Keratinocyte (primary cell): Measurements from ENCODE around the gene ULK4. TPM values are rescaled to one million over a fixed set of nuclear protein-coding genes. Genes with fewer than 3 reads are reported as not detected.

Experiments
- DNase-seq: peaks from one replicate; pipeline ENCODE4 v3.0.0-alpha.2; 2011; ENCODE audit warnings: low read depth, missing footprints, low spot score
- FAIRE-seq: peaks from 2 replicates; lab custom pipeline; 2011; peaks lifted over from hg19 to GRCh38; lab: Jason Lieb, UNC
- H2AFZ ChIP-seq: 2 replicates; pipeline ENCODE4 v1.6.0; 2012; ENCODE audit warnings: low read length, control low read depth, inconsistent platforms; ENCODE audit not compliant: control insufficient read depth
- H3K27ac ChIP-seq: 2 replicates; pipeline ENCODE4 v1.5.1; 2011; ENCODE audit warnings: low read length; ENCODE audit not compliant: control insufficient read depth, insufficient read depth
- H3K27me3 ChIP-seq: 3 replicates; pipeline ENCODE4 v1.6.0; 2011; ENCODE audit warnings: low read length; ENCODE audit not compliant: control insufficient read depth, insufficient read depth; ENCODE audit errors: extremely low read depth
- H3K36me3 ChIP-seq, 2 experiments: 2 replicates in 1 of 2; 3 replicates in 1 of 2; pipeline ENCODE4 v1.5.1; 2011; ENCODE audit warnings: low read length in 2 of 2, mild to moderate bottlenecking in 1 of 2; ENCODE audit not compliant: control insufficient read depth in 2 of 2, insufficient read depth in 2 of 2; ENCODE audit errors: extremely low read depth in 1 of 2
- H3K4me1 ChIP-seq: 3 replicates; pipeline ENCODE4 v1.5.1; 2011; ENCODE audit warnings: low read length; ENCODE audit not compliant: control insufficient read depth, insufficient read depth; ENCODE audit errors: extremely low read depth
- H3K4me2 ChIP-seq: 3 replicates; pipeline ENCODE4 v1.6.0; 2011; ENCODE audit warnings: low read depth, low read length; ENCODE audit not compliant: control insufficient read depth, insufficient read depth; ENCODE audit errors: extremely low read depth
- H3K4me3 ChIP-seq, 3 experiments: fragments of 200-600 bp in 1 of 3; sonication (generic) in 1 of 3; 2 replicates in 2 of 3; 3 replicates in 1 of 3; pipeline ENCODE4 v1.5.1; 2011 to 2016; ENCODE audit warnings: low read length in 3 of 3, mild to moderate bottlenecking in 3 of 3, control low read depth in 2 of 3, inconsistent platforms in 1 of 3, low read depth in 1 of 3, mixed read lengths in 1 of 3, mixed run types in 1 of 3, moderate library complexity in 1 of 3; ENCODE audit not compliant: control insufficient read depth in 2 of 3, insufficient read depth in 2 of 3; ENCODE audit errors: extremely low read depth in 1 of 3
- H3K79me2 ChIP-seq: 2 replicates; pipeline ENCODE4 v1.6.0; 2012; ENCODE audit warnings: low read length; ENCODE audit not compliant: control insufficient read depth, insufficient read depth
- H3K9ac ChIP-seq: 3 replicates; pipeline ENCODE4 v1.6.0; 2011; ENCODE audit warnings: low read length; ENCODE audit not compliant: control insufficient read depth, insufficient read depth; ENCODE audit errors: extremely low read depth
- H3K9me1 ChIP-seq: 3 replicates; pipeline ENCODE4 v1.6.0; 2011; ENCODE audit warnings: low read length; ENCODE audit not compliant: control insufficient read depth, insufficient read depth; ENCODE audit errors: extremely low read depth
- H3K9me3 ChIP-seq: 2 replicates; pipeline ENCODE4 v1.5.1; 2012; ENCODE audit warnings: low read depth, low read length; ENCODE audit not compliant: control insufficient read depth
- H4K20me1 ChIP-seq: 3 replicates; pipeline ENCODE4 v1.6.0; 2011; ENCODE audit warnings: low read length; ENCODE audit not compliant: control insufficient read depth, insufficient read depth; ENCODE audit errors: extremely low read depth
- EZH2 ChIP-seq: IDR thresholded peaks from one replicate; pipeline ENCODE4 v1.6.1; 2012; ENCODE audit warnings: inconsistent platforms, mild to moderate bottlenecking, low read length, moderate library complexity
- dilution Hi-C: fragments of 300-500 bp; cut with MboI; formaldehyde crosslinking; loops from one replicate; pipeline ENCODE4 v1.7.0; 2020; ENCODE audit warnings: low sequenced_read_pairs; ENCODE audit not compliant: extremely low pct_ligation_motif_present
- polyA plus RNA-seq, 5 experiments: library from polyadenylated mRNA; depleted of rRNA in 3 of 5; stranded (reverse) in 3 of 5; stranded (forward) in 1 of 5; unstranded in 1 of 5; fragments of >200 nt; gene quantifications; 1 replicate in 1 of 5; 2 replicates in 3 of 5; 3 replicates in 1 of 5; pipeline versions ENCODE4 v1.2.1 to v1.2.3, GENCODE V29; 2011 to 2012; ENCODE audit warnings: missing spikeins in 2 of 5, low read depth in 1 of 5, low replicate concordance in 1 of 5
- TF ChIP-seq, protein P1 (sequence below), 3 experiments: IDR thresholded peaks in 1 of 3; conservative IDR thresholded peaks in 1 of 3; optimal IDR thresholded peaks in 1 of 3; 2 replicates in 2 of 3; 3 replicates in 1 of 3; pipeline versions ENCODE3 to v1.5.1; 2011; ENCODE audit warnings: low read length in 3 of 3, mild to moderate bottlenecking in 3 of 3, moderate library complexity in 2 of 3, control low read depth in 1 of 3, inconsistent platforms in 1 of 3; ENCODE audit not compliant: insufficient read depth in 2 of 3; ENCODE audit errors: extremely low read depth in 1 of 3

Gene ULK4
- polyA plus RNA-seq, 1 donor (not counting 4 experiments of a cell fraction or from before 2014, with no cell fraction given) = 6.1 TPM

DNA sequence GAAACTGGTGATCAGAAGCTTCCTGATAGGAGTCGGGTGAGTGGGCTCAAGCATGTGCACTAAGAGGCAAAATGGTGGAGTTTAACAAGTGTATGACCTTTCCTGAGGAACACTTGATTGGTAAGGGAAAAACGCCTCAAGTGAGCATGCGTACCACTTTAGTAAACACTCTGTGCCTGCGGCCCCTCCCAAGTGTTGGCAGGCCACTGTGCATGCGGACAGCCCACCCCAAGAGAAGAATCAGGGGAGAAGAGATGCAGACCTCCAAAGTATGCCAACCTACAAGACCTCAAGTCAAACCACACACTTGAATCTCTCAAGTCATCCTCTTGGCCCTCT is 640.3 kb downstream of the ULK4 start:
- no peak for DNase-seq
- no peaks in the 10 kb centered on the region for H3K9me3 ChIP-seq
- H3K27ac ChIP-seq = no peak overlapping the region
- no peaks in the 10 kb centered on the region for H3K9me1 ChIP-seq
- no peaks in the 10 kb centered on the region for H3K79me2 ChIP-seq
- no peaks in the 10 kb centered on the region for H4K20me1 ChIP-seq
- H3K4me1 ChIP-seq = no peaks in the 10 kb centered on the region
- no peaks in the 10 kb centered on the region for H3K36me3 ChIP-seq
- no peak for FAIRE-seq
- H3K27me3 ChIP-seq = no peaks in the 10 kb centered on the region
- TF ChIP-seq, protein P1, sequence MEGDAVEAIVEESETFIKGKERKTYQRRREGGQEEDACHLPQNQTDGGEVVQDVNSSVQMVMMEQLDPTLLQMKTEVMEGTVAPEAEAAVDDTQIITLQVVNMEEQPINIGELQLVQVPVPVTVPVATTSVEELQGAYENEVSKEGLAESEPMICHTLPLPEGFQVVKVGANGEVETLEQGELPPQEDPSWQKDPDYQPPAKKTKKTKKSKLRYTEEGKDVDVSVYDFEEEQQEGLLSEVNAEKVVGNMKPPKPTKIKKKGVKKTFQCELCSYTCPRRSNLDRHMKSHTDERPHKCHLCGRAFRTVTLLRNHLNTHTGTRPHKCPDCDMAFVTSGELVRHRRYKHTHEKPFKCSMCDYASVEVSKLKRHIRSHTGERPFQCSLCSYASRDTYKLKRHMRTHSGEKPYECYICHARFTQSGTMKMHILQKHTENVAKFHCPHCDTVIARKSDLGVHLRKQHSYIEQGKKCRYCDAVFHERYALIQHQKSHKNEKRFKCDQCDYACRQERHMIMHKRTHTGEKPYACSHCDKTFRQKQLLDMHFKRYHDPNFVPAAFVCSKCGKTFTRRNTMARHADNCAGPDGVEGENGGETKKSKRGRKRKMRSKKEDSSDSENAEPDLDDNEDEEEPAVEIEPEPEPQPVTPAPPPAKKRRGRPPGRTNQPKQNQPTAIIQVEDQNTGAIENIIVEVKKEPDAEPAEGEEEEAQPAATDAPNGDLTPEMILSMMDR (optimal IDR thresholded peaks at IDR 0.05 in 1 of 3, IDR thresholded peaks at IDR 0.05 in 1 of 3, conservative IDR thresholded peaks at IDR 0.05 in 1 of 3; ENCODE audit: extremely low read depth in 1 of 3, insufficient read depth in 2 of 3, low read length in 3 of 3) = no peak
- TF ChIP-seq EZH2 = no peak
- no peak overlapping the region for H2AFZ ChIP-seq
- dilution Hi-C loops = no loop called here
- H3K4me3 ChIP-seq = no peak overlapping the region
- no peak overlapping the region for H3K9ac ChIP-seq
- H3K4me2 ChIP-seq = no peak overlapping the region

DNA sequence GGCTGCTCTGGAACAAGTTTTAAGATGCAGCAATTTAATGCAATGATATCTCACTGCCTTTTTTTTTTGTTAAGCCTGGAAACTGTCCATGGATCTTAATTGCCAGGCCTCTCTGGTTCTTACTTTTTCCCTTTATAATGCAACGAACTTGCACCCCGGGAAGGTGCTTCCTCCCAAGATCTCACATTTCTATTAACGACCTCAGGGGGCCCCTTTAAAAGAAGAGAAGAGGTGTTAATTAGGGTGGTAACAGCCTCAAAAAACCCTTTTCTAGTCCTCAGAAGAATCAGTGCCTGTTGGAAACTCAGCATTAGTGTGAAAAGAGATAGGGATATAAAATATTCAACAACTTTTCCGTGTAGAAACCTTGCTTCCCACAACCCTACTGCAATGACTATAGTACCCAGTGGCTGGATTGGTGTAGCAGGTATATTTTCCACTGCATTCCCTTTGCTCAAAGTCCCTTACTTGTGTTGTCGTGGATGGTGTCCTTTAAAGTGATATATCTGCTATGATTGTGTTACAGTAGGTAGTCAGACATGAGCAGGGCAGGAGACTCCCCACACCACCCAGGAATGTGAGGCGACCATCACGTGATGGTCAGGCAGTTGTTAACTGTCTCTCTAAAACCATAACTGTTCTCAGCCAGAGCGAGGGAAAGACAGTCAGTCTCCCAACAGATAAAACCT is 640.8 kb downstream of the ULK4 start:
- Histone ChIP-seq H3K79me2 (no peaks in the 10 kb centered on the region), H4K20me1 (no peaks in the 10 kb centered on the region), H3K9ac (no peak overlapping the region), H3K36me3 (no peaks in the 10 kb centered on the region), H3K4me3 (no peak overlapping the region), H3K27me3 (no peaks in the 10 kb centered on the region), H3K27ac (no peak overlapping the region), H3K9me1 (no peaks in the 10 kb centered on the region), H3K4me2 (no peak overlapping the region), H3K4me1 (no peaks in the 10 kb centered on the region), H2AFZ (no peak overlapping the region), H3K9me3 (no peaks in the 10 kb centered on the region)
- dilution Hi-C loops = no loop called here
- no peak for TF ChIP-seq EZH2
- TF ChIP-seq, protein P1 (optimal IDR thresholded peaks at IDR 0.05 in 1 of 3, IDR thresholded peaks at IDR 0.05 in 1 of 3, conservative IDR thresholded peaks at IDR 0.05 in 1 of 3; ENCODE audit: extremely low read depth in 1 of 3, insufficient read depth in 2 of 3, low read length in 3 of 3) = no peak
- FAIRE-seq = no peak
- no peak for DNase-seq
